Stimulated activated CD4-positive, alpha-beta T cell treated with anti-CD3 and anti-CD28 coated beads, Interleukin-15, amount 100 ng/mL, for 1 hour (primary cell): ENCODE data around the gene RAB38.

Experiments used
- DNase-seq, 2 donors: peaks; one replicate each; pipeline ENCODE4 v3.0.0-alpha.2; 2020; ENCODE audit warnings: low read depth in 1 of 2, low spot score in 1 of 2

The RAB38 gene

DNA sequence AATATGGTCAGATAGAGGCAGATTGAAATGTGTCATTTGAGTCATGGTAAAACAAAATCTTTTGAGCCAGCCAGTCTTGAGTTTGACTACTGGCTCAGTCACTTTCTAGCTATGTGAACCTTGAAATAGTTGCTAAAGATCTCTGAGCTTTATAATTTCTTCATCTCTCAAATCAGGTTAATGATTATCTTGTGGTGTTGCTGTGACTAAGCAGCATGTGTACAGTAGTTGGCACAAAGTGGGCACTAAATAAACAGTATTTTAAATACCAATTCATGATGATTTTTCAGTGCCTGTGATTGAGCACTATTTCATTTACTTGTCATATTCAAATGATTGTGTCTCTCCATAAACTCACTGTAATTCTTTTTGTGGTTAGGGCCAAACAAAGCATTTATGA is 70.8 kb downstream of the RAB38 start:
- DNase-seq = no peak

- no peak for DNase-seq
Measured at GRCh38 chr11:88103337-88104206, 71.7 kb downstream of the RAB38 start.

GRCh38 chr11:88102598-88102934 is 72.7 kb downstream of the RAB38 start:
- DNase-seq = no peak

DNA sequence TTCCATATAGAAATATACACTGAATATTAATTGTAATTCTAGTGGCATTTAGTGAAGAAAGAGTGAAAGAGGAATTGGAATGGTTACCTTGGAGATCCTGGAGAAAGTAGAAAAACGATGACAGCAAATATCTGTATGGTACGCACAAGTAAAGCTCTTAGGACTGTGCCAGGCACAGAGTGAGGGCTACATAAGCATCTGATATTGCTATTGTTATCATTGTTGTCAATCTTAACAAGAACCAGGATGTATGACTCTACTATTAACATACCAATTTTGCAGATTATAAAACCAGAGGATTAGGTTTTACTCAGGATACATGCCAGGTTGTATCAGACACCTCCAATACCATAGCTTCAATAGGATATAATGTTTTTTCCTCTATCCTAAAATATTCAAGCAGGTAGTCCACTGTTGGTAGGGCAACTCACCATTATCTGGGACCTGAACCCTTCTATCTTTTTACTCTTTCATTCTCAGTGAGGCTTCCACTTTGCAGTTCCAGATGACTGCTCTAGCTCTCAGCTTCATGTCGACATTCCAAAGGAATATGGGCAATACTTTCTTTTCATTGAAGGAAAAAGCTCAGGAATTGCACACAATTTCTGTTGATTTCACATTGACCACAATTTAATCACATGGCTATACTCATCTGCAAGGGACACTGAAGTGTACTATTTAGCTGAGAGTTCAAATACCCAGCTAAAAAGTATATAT is 73.2 kb downstream of the RAB38 start:
- DNase-seq = no peak

GRCh38 chr11:88100151-88100550 is 75.1 kb downstream of the RAB38 start:
- no peak for DNase-seq

GRCh38 chr11:88098289-88098688 is 77.0 kb downstream of the RAB38 start:
- no peak for DNase-seq

DNA sequence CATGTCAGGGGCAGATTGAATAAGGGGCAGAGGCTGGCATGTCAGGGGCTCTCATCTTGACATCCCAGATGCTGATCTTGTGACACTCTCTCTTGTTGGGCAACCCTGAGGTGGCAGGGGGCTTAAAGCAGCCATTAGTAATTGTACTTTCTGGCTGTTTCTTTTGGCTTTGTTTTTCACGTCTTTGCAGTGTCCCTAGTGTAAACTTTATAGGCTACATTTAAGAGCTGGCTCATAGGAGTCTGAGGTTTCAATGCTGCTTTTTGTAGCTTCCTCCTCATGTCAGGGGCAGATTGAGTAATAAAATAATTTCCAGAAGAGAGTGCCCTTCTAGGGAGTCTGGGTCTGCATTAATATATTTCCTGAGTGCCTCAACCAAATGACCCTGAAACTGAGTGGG is 86.1 kb downstream of the RAB38 start:
- DNase-seq = no peak

- no peak for DNase-seq
Measured at GRCh38 chr11:88087337-88087736, 87.9 kb downstream of the RAB38 start.

- DNase-seq = no peak
Measured at GRCh38 chr11:88086297-88086696, 88.9 kb downstream of the RAB38 start.

- DNase-seq = no peak
Measured at GRCh38 chr11:88070437-88070836, 104.8 kb downstream of the RAB38 start.

DNA sequence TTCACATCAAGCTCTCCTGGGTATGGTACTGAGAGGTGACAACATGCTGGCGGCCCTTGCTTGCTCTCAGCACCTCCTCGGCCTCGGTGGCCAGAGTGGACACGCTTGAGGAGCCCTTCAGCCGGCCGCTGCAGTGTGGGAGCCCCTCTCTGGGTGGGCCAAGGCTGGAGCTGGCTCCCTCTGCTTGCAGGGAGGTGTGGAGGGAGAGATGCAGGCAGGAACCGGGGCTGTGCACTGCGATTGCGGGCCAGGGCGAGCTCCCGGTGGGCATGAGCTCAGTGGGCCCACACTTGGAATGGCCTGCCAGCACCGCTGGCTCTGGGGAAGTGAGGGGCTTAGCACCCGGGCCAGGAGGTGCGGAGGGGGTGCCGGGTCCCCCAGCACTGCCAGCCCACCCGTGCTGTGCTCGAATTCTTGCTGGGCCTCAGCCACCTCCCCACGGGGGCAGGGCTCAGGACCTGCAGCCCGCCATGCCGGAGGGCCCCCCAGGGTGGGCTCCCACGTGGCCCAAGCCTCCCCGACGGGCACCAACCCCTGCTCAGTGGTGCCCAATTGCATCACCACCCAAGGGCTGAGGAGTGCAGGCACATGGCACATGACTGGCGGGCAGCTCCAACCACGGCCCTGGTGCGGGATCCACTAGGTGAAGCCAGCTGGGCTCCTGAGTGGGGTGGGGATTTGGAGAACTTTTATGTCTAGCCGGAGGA is 106.2 kb downstream of the RAB38 start:
- DNase-seq = no peak

- no peak for DNase-seq
Measured at GRCh38 chr11:88066090-88066489, 109.2 kb downstream of the RAB38 start.

GRCh38 chr11:88064097-88064705 is 111.0 kb downstream of the RAB38 start:
- no peak for DNase-seq
